CD4-positive, alpha-beta T cell treated with Interleukin-15 for 1 hour (primary cell): ENCODE data around the gene SASH3.
A peak's percentile ranks its signal among the peaks of the same experiment; 100 is the strongest.

Experiments
- DNase-seq: peaks from one replicate; pipeline ENCODE4 v3.0.0-alpha.2; 2020

SASH3 gene

DNA sequence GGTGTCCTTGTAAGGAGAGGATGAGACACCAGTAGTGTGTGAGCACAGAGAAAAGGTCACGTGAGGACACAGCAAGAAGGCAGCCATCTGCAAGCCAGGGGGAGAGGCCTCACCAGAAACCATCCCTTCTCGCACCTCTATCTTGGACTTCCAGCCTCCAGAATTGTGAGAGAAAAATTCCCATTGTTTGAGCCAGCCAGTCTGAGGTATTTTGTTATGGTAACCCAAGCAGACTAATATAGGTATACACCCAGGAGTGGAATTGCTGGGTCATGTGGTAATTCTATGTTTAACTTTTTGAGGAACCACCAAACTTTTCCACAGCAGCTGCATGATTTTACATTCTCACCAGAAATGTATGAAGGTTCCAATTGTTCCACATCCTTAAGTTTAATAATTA lies 38.4 kb downstream of the SASH3 start:
- no peak for DNase-seq

DNA sequence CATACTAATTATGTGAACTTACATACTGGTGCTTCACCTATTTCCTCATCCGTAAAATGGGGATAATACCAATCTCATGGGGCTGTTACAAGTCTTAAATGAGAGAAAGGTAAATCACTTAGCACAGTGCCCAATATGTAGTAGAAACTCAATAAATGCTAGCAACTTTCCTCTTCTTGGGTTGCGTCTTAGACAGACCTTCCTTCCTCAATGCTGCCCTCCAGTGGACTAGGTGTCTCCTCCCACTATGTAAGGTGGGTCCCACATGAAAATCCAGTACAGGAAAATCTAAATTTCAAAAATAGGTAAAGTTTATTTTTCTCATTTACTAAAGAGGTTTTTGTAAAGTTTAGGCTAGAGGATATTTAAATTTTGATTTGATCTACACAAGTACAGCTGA lies 43.4 kb downstream of the SASH3 start:
- peak; percentile 53 for DNase-seq

DNA sequence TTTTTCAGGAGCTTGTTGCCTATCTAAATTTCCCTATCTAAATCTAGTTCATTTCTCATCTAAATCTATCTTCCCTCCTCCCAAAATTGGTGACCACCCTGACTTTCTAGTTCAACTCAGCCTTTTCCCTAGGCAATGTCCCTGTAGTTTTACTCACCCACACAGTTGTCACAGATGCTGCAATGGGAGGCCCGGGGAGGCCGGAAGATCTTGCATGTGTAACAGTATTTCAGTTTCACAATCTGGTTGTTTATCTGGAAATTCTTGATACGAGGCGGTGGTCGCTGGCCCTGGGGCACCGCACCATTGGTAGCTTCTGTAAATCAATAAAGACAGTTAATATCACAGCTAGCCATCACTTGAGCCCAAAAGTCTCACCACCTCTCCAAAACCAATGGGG lies 43.8 kb downstream of the SASH3 start:
- no peak for DNase-seq

DNA sequence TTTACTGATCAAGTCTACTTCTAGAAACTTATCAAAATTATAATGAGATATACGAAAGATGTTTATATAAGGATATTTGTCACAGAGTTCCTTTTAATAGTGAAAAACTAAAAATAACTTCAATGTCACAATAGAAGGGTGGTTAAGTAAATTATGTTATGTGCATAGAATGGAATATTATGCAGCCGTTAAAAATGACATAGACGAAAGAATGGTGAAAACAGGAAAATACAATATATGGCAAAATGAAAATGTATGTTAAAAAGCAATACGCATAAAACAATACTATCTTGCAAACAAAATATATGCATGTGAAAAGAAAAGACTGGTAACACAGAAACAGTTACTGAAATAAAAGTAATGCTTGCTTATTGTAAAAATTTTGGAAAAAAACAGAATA lies 44.9 kb downstream of the SASH3 start:
- DNase-seq: no peak

DNA sequence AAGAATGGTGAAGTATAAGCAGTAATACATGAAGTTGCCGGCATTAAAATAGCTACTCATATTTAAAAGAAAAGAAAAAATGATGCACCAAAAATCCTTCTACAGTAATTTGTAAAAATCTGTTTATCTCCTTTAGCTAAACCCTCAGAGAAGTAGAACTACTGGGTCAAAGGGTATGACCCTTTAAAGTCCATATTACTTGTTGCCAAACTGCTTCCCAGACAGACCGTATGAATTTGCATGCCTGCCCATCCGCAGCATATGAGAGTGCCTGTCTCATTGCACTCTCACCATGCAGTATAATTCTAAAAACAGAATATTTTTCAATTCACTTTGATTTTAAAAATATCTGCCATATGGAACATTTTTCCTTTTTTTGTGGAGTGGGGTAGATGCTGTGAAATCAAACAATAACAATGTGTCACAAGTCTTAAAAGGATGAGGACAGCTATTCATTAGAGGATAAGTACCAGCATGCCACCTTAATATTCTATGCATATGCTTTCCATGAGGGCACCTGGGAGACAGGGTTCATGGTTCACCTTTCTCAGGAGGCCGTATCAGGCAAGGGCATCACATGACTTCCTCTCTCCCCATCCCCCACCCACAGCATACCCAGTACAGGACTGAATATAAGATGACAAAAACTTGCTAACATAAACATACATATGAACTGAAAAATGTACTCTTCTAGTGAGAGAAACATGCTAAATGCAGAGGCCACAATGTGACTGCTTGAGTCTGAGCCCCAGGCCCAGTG lies 46.2 kb downstream of the SASH3 start:
- no peak for DNase-seq

DNA sequence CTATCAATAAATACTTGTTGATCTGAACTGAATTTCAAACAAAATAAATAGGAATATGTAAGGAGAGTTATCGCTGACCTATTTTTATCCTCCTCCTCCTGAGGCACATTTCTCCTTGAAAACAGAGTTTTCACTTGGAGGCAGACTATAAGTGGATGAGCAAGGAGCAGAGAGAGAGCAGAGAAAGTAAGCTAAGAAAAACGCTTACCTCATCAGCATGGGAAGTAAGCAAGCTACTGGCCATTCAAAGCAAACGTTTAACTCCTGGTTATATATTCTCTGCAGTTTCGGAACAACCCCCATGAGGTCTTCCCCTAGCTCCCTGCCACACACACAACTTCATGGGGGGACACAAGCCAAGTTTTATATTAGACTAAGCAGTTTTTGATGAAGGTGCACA lies 50.7 kb downstream of the SASH3 start:
- no peak for DNase-seq

DNA sequence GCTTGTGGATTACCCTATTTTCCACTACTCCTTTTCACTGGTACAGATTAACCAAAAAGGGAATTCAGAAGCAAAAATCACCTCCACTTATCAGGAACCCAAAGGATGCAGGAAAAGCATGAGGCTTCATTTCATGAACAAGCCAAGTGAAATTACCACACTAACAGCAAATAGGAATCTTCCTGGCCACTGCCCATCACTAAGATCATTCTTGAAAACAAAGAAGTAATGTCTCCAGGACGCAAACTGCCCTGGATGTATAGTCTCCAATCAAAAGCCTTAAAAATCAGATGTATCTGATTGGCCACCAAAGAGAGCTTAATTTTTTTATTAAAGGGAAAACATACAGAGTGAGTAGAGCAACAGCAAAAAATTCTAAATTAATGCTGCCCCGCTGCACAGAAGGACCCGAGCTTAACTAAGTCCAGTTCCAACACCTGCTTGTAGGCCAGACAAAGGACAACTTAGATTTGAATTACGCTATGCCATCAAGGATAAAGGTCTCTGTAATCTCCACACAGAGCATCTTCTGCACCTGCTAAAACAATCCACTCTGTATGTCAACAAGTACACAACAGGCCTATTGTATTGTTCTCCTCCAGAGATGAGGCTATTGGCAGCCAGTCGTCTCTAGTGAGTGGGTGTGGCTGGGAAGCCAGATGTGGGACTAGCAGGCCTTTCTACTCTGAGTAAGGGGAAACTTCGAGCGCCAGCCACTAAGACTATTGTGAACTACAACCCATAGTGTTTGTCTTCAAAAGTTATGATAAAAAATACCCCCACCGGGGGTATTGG lies 51.5 kb downstream of the SASH3 start:
- DNase-seq: no peak

DNA sequence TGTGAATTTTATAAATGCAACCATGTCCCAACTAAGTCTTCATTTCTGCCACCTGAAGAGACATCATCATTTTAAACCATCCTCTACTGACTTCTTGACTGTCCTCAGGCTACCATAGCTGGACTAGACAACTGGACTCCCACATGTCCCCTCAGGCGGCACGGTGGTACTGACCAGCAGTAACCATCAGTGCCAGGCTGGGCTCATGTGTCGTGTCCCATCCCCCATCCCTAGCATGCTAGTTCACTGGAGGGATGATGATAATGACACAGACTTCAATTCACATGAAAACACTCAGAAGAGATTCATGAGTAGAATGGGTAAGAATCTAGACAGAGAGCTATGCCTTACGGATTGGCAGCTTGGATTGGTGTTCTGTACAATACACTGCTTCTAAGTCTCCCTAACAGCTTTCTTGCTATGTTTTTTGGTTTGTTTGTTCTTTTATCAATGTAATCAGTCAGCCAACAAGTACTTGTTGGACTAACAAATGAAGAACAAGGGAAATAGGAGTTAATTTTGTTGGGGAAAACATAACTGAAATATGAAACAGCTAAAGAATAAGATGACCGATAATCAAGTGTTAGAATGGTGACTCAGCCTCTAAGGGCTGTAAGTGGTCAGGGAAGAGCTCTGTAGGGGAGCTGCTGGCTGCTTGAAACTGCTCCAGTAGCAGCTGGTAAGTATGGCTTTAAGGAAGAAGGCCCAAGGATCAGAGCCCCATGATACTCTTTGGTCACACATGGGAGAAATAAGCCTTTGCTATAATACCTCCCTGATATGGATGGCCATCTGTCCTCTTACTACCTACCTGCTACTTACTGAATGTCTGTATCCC lies 53.6 kb downstream of the SASH3 start:
- no peak for DNase-seq

DNA sequence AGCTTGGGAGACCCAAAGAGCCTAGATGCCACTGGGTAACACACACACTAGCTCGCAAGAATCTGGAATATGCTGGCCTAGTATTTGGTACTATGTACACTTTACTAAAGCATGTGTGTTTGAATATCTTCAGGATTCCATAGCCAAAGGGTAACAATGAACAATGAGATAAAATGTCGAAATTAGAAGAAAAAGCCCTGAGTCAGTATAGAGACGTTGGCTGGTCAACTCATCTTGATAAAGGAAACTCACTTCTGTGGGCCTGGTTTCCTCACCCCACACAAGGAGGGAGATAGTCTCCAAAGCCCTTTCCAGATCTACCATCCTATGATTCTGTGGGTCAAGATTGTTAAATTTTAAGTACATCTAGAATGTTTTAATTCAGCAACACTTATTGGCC lies 57.1 kb downstream of the SASH3 start:
- DNase-seq: no peak

DNA sequence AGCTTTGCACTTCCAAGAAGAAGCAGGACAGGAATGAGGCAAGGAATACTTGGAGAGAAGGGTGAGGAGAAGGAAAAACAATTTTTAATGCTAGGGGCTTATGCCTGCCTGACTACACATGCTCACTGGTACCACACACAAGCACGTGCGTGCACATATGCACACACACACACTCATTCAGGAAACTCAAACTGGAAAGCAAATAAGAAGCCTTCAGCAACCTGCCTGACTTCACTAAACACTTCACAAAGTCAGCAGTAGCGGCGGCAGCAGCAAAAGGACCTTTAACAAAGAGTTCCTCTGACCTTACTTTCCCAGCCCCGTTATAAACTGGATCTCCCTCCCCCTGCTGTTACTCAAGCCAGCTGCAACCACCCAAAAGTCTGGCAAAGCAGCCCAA lies 60.6 kb downstream of the SASH3 start:
- DNase-seq: no peak

DNA sequence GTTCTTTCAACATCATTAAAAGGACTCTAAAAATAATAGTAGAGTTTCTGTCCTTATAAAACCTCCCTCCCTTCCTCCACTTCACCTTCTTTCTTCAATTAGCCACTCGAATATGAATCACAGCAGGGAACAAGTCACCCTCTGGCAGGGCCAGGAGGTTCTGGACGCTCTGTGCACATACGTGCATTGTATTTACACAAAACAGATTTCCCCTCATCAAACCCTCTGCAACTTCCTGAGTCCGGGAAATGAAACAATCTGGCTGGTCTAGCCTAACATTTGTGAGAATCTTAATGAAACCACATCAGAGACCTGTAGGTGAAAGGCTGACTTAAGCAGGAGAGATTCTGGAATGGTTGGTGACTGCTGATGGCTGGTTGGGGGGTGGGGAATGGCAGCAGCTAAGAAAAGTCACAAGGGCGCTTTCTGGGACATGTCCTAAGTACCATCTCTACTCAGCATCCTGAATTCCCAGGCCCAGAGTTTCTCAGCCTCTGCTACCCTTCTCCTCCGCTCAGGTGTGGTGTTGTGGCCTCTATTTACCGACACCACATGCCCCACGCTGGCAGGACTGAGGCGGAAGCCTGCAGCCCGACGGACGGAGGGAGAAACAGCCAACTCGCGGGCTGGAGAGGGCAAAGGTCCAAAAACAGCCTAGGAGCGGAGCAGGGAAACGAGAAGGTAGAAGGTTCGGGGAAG lies 62.9 kb downstream of the SASH3 start:
- DNase-seq: no peak

DNA sequence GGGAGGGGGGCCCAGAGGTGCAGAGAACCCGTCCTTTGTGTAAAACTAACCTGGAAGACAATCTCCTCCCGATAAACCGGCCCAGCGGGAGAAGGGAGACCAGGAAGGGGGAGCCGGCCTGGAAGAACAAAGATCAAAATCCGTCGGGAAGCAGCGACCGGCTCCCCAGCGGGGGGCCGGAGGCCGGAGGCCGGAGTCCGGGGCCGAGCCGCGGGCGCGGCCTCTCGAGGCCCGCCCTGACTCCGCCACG lies 63.4 kb downstream of the SASH3 start:
- no peak for DNase-seq

DNA sequence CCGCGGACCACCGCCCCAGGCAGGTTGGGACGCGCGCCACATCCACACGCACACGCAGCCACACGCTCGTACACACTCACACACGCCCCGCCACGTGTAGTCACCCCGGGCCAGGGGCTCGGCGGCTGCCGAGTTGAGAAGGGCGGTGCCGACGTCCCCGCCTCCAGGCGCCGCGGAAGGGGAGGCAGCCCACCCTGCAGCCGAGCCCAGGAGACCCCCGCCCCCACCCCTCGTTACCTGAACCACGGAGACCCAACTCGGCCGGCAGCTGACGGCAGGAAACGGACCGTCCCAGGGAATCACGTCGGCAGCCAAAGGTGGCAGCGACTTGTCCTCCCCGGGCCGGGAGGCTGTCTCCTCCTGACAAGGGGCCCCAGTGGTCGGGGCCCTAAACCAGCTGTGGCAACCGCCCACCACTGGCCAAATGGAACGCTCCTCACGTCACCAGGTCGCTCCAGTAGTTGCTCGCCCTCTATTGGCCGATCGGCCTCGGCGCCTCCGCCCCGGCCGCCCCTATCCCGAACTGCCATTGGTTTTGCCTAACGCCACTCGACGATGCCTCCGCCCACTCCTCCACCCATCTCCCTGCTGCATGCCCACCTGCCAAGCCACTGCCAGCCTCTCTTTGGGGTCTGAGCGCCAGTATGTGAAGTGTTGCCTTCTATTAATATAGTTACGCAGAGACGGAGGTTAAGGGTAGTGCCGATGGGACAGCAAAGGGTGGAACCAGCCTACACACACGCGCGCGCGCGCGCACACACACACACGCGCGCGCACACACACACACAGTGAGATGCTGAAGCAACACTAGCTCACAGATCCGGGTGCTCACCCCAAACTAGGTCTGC lies 63.9 kb downstream of the SASH3 start, which contains the start of gene ZDHHC9:
ZDHHC9 (minus strand) TSS at position 428 of the 848 bp plus-strand sequence. CDS start 1,941 bp downstream, outside the sequence.
- peak; percentile 85 for DNase-seq
